ENCODE measurements around the gene PAM.

PAM gene

GRCh38 chr5:102781359-102781758 is 26.3 kb downstream of the PAM start:
- Histone ChIP-seq H3K27ac (ENCODE audit: low read depth, low read length) (no peak overlapping the region), H3K4me1 (ENCODE audit: control insufficient read depth, insufficient read depth, low read length) (peaks cover 7% of the 10 kb centered on the region; the same call in 1 of the 2 replicates), H3K9me3 (ENCODE audit: control insufficient read depth, insufficient read depth, low read length) (no peaks in the 10 kb centered on the region)

GRCh38 chr5:102781786-102782185 is 26.7 kb downstream of the PAM start:
- Histone ChIP-seq H3K9me3 (ENCODE audit: control insufficient read depth, insufficient read depth, low read length) (no peaks in the 10 kb centered on the region), H3K9ac (ENCODE audit: low read depth, low read length) (no peak overlapping the region), H3K4me3 (ENCODE audit: low read depth, low read length) (no peak overlapping the region), H3K36me3 (ENCODE audit: control insufficient read depth, insufficient read depth, low read length) (no peaks in the 10 kb centered on the region), H3K4me1 (ENCODE audit: control insufficient read depth, insufficient read depth, low read length) (peaks cover 7% of the 10 kb centered on the region; the same call in 1 of the 2 replicates), H3K27ac (ENCODE audit: low read depth, low read length) (no peak overlapping the region), H3K27me3 (ENCODE audit: control insufficient read depth, insufficient read depth, low read length) (no peaks in the 10 kb centered on the region)

More at GRCh38 chr5:102781359-102781758, 26.3 kb downstream of the PAM start:
- Histone ChIP-seq H3K9ac (ENCODE audit: low read depth, low read length) (no peak overlapping the region), H3K27me3 (ENCODE audit: control insufficient read depth, insufficient read depth, low read length) (no peaks in the 10 kb centered on the region), H3K4me3 (ENCODE audit: low read depth, low read length) (no peak overlapping the region), H3K36me3 (ENCODE audit: control insufficient read depth, insufficient read depth, low read length) (no peaks in the 10 kb centered on the region)

DNA sequence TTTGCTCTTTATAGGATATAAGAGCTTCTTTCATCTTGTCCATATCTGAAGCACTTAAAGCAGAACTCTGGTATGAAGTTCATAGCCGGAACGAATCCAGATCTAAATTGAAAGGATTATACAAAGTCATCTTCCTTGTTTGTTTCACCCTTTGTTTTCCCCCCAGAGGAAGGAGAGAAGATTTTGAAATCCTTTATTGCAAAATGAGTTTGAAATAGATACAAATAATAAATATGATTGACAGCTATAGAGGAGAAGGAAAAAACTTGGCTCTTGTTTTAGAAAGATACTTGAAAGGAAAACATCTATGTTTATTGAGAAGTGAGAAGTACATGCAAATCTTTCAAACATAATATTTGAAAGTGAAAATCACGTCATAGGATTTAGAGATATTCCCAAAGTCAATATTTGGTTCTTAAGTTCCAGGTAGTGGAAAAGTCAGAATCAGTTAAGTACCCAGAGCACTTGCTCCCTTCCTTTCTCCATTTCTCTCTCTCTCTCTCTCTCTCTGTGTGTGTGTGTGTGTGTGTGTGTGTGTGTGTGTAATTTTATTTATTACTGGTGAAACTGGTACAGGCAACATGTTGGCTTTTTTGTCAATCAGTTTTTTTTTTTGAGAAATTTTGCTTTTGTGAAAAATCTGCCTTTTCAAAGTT is 27.2 kb downstream of the PAM start:
- peaks cover 7% of the 10 kb centered on the region; the same call in 1 of the 2 replicates for H3K4me1 ChIP-seq (ENCODE audit: control insufficient read depth, insufficient read depth, low read length)
- no peaks in the 10 kb centered on the region for H3K36me3 ChIP-seq (ENCODE audit: control insufficient read depth, insufficient read depth, low read length)
- H3K9ac ChIP-seq (ENCODE audit: low read depth, low read length): no peak overlapping the region
- H3K27me3 ChIP-seq (ENCODE audit: control insufficient read depth, insufficient read depth, low read length): no peaks in the 10 kb centered on the region
- no peaks in the 10 kb centered on the region for H3K9me3 ChIP-seq (ENCODE audit: control insufficient read depth, insufficient read depth, low read length)
- H3K4me3 ChIP-seq (ENCODE audit: low read depth, low read length): no peak overlapping the region
- H3K27ac ChIP-seq (ENCODE audit: low read depth, low read length): no peak overlapping the region

- Histone ChIP-seq H3K27ac (ENCODE audit: low read depth, low read length) (no peak overlapping the region), H3K4me3 (ENCODE audit: low read depth, low read length) (no peak overlapping the region), H3K9ac (ENCODE audit: low read depth, low read length) (no peak overlapping the region), H3K27me3 (ENCODE audit: control insufficient read depth, insufficient read depth, low read length) (no peaks in the 10 kb centered on the region), H3K36me3 (ENCODE audit: control insufficient read depth, insufficient read depth, low read length) (no peaks in the 10 kb centered on the region), H3K9me3 (ENCODE audit: control insufficient read depth, insufficient read depth, low read length) (no peaks in the 10 kb centered on the region), H3K4me1 (ENCODE audit: control insufficient read depth, insufficient read depth, low read length) (peaks cover 3% of the 10 kb centered on the region; the same call in 1 of the 2 replicates)
Measured at GRCh38 chr5:102787134-102787533, 32.0 kb downstream of the PAM start.

DNA sequence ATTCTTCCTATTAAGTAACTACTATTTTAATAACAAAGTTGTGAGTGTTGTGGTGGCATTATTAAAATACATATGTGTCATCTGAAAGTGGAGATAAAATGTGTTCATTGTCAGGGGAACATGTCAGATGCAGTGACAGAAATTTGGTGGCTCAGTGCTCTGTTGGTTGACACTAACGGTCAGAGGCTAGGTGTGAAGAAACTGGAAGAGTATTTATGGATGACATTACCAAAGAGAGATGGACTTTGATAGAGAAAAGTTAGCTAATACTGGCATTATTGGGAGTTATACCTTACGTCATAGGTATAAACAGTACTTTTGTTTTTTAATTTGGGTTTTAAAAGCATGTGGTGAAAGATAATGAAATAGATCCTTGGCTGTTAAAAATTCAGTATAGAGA is 33.7 kb downstream of the PAM start:
- Histone ChIP-seq H3K36me3 (ENCODE audit: control insufficient read depth, insufficient read depth, low read length) (no peaks in the 10 kb centered on the region), H3K4me1 (ENCODE audit: control insufficient read depth, insufficient read depth, low read length) (peaks cover 7% of the 10 kb centered on the region; the same call in 1 of the 2 replicates), H3K27me3 (ENCODE audit: control insufficient read depth, insufficient read depth, low read length) (no peaks in the 10 kb centered on the region), H3K27ac (ENCODE audit: low read depth, low read length) (no peak overlapping the region), H3K9me3 (ENCODE audit: control insufficient read depth, insufficient read depth, low read length) (no peaks in the 10 kb centered on the region), H3K4me3 (ENCODE audit: low read depth, low read length) (no peak overlapping the region), H3K9ac (ENCODE audit: low read depth, low read length) (no peak overlapping the region)

- Histone ChIP-seq H3K4me1 (ENCODE audit: control insufficient read depth, insufficient read depth, low read length) (peaks cover 14% of the 10 kb centered on the region), H3K4me3 (ENCODE audit: low read depth, low read length) (no peak overlapping the region), H3K27ac (ENCODE audit: low read depth, low read length) (no peak overlapping the region), H3K9me3 (ENCODE audit: control insufficient read depth, insufficient read depth, low read length) (no peaks in the 10 kb centered on the region), H3K27me3 (ENCODE audit: control insufficient read depth, insufficient read depth, low read length) (no peaks in the 10 kb centered on the region), H3K9ac (ENCODE audit: low read depth, low read length) (no peak overlapping the region), H3K36me3 (ENCODE audit: control insufficient read depth, insufficient read depth, low read length) (no peaks in the 10 kb centered on the region)
Measured at GRCh38 chr5:102789469-102789868, 34.4 kb downstream of the PAM start.

DNA sequence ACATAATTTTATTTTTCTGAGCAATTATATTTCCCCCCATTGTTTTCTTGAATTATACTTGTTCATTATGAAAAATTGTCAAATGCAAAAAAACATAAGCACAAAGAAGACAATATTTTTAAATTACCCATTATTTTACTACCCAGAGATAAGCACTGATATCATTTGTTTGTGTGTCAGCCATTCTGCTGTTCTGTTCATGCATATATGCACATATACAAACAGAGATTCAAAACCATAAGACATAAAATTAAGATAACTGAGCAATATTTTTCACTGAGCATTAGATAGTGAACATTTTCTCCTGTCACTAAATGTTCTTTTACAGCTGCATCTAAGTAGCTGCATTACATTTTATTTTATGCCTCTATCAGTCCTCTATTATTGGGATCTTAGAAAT is 35.6 kb downstream of the PAM start:
- Histone ChIP-seq H3K36me3 (ENCODE audit: control insufficient read depth, insufficient read depth, low read length) (no peaks in the 10 kb centered on the region), H3K9me3 (ENCODE audit: control insufficient read depth, insufficient read depth, low read length) (no peaks in the 10 kb centered on the region)

DNA sequence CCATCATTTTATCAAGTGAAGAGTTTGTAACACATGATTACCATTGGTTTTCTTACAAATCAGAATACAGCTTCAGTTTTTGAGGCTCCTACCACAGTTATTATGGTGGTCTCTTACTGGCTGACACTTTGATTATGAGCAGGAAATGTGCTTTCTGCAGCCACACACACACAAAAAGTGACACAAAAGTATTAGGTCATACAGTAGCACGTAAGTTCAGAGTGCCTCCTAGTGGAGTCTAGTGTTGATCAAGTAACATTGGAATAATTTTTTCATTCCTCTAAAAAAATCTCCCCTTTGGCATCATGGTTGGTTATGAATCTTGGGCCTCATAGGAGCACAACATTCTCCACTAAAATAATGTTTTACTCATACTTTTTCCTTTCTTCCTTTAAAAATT is 37.6 kb downstream of the PAM start:
- peaks cover 46% of the 10 kb centered on the region for H3K4me1 ChIP-seq (ENCODE audit: control insufficient read depth, insufficient read depth, low read length)
- H3K27ac ChIP-seq (ENCODE audit: low read depth, low read length): no peak overlapping the region
- no peak overlapping the region for H3K4me3 ChIP-seq (ENCODE audit: low read depth, low read length)
- no peak overlapping the region for H3K9ac ChIP-seq (ENCODE audit: low read depth, low read length)
- H3K9me3 ChIP-seq (ENCODE audit: control insufficient read depth, insufficient read depth, low read length): no peaks in the 10 kb centered on the region
- H3K27me3 ChIP-seq (ENCODE audit: control insufficient read depth, insufficient read depth, low read length): no peaks in the 10 kb centered on the region
- no peaks in the 10 kb centered on the region for H3K36me3 ChIP-seq (ENCODE audit: control insufficient read depth, insufficient read depth, low read length)

More for the DNA sequence above, 35.6 kb downstream of the PAM start:
- Histone ChIP-seq H3K4me1 (ENCODE audit: control insufficient read depth, insufficient read depth, low read length) (peaks cover 26% of the 10 kb centered on the region), H3K27ac (ENCODE audit: low read depth, low read length) (no peak overlapping the region), H3K4me3 (ENCODE audit: low read depth, low read length) (no peak overlapping the region), H3K27me3 (ENCODE audit: control insufficient read depth, insufficient read depth, low read length) (no peaks in the 10 kb centered on the region), H3K9ac (ENCODE audit: low read depth, low read length) (no peak overlapping the region)

DNA sequence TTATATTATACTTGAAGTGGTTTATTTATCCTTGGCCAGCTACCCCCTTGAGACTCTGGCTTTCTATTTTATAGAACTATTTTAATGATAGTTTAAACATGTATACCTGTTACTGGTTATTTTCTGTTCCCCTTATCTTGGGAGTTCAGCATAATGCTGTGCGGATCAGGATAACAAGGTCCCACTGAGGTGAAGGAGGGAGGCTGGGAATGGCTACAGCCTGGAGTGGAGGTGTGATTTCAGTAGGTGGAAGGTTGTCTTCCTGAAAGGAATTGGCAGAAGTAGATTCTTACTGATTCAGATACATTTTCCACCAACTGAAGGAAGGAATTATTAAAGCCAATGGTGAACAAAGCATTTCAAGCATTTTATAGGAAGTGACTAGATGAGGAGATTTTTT is 38.9 kb downstream of the PAM start:
- H3K4me3 ChIP-seq (ENCODE audit: low read depth, low read length): no peak overlapping the region
- no peak overlapping the region for H3K9ac ChIP-seq (ENCODE audit: low read depth, low read length)
- H3K9me3 ChIP-seq (ENCODE audit: control insufficient read depth, insufficient read depth, low read length): no peaks in the 10 kb centered on the region
- no peaks in the 10 kb centered on the region for H3K27me3 ChIP-seq (ENCODE audit: control insufficient read depth, insufficient read depth, low read length)
- H3K36me3 ChIP-seq (ENCODE audit: control insufficient read depth, insufficient read depth, low read length): no peaks in the 10 kb centered on the region
- peak overlapping the region; percentile 43 for H3K27ac ChIP-seq (ENCODE audit: low read depth, low read length)
- peaks cover 59% of the 10 kb centered on the region for H3K4me1 ChIP-seq (ENCODE audit: control insufficient read depth, insufficient read depth, low read length)

GRCh38 chr5:102794677-102795331 is 39.7 kb downstream of the PAM start:
- Histone ChIP-seq H3K27me3 (ENCODE audit: control insufficient read depth, insufficient read depth, low read length) (no peaks in the 10 kb centered on the region), H3K4me1 (ENCODE audit: control insufficient read depth, insufficient read depth, low read length) (peaks cover 66% of the 10 kb centered on the region), H3K27ac (ENCODE audit: low read depth, low read length) (peak overlapping the region; percentile 43), H3K4me3 (ENCODE audit: low read depth, low read length) (no peak overlapping the region), H3K36me3 (ENCODE audit: control insufficient read depth, insufficient read depth, low read length) (no peaks in the 10 kb centered on the region), H3K9ac (ENCODE audit: low read depth, low read length) (no peak overlapping the region; the same call in 1 of the 2 replicates), H3K9me3 (ENCODE audit: control insufficient read depth, insufficient read depth, low read length) (no peaks in the 10 kb centered on the region)

DNA sequence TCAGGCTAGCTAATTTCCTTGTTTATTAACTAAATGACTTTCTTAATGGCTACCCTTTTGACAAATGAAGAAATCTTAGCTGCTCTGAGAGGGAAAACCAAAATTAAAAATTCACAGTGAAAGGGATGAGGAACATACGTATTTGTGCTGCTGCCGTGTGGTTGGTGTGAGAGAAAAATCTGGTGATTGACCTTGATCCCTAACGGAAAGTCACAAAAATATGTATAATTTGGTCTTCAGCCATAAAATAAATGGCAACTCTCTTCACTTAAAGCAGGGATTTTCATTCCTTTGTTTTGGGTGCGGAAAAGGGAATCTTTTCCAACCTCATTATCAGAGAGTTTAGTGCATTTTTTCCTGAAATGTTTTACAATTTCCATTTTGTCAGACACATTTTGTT is 40.4 kb downstream of the PAM start:
- Histone ChIP-seq H3K27ac (ENCODE audit: low read depth, low read length) (peak overlapping the region; percentile 23), H3K4me1 (ENCODE audit: control insufficient read depth, insufficient read depth, low read length) (peaks cover 73% of the 10 kb centered on the region), H3K9ac (ENCODE audit: low read depth, low read length) (no peak overlapping the region), H3K36me3 (ENCODE audit: control insufficient read depth, insufficient read depth, low read length) (no peaks in the 10 kb centered on the region), H3K4me3 (ENCODE audit: low read depth, low read length) (no peak overlapping the region), H3K9me3 (ENCODE audit: control insufficient read depth, insufficient read depth, low read length) (no peaks in the 10 kb centered on the region), H3K27me3 (ENCODE audit: control insufficient read depth, insufficient read depth, low read length) (no peaks in the 10 kb centered on the region)
